GM12892 (cell line): ENCODE data around the gene CELF3.

Experiments
- POLR2A ChIP-seq: IDR thresholded peaks from 2 replicates; pipeline ENCODE4 v1.6.1; 2011; ENCODE audit warnings: low read depth, low read length, control low read depth
- POLR2AphosphoS5 ChIP-seq: IDR thresholded peaks from 2 replicates; pipeline ENCODE4 v1.6.1; 2011; ENCODE audit warnings: low read depth, low read length, control low read depth
- TAF1 ChIP-seq: IDR thresholded peaks from 2 replicates; pipeline ENCODE4 v1.6.1; 2011; ENCODE audit warnings: low read depth, mild to moderate bottlenecking, control low read depth, low read length, borderline replicate concordance

DNA sequence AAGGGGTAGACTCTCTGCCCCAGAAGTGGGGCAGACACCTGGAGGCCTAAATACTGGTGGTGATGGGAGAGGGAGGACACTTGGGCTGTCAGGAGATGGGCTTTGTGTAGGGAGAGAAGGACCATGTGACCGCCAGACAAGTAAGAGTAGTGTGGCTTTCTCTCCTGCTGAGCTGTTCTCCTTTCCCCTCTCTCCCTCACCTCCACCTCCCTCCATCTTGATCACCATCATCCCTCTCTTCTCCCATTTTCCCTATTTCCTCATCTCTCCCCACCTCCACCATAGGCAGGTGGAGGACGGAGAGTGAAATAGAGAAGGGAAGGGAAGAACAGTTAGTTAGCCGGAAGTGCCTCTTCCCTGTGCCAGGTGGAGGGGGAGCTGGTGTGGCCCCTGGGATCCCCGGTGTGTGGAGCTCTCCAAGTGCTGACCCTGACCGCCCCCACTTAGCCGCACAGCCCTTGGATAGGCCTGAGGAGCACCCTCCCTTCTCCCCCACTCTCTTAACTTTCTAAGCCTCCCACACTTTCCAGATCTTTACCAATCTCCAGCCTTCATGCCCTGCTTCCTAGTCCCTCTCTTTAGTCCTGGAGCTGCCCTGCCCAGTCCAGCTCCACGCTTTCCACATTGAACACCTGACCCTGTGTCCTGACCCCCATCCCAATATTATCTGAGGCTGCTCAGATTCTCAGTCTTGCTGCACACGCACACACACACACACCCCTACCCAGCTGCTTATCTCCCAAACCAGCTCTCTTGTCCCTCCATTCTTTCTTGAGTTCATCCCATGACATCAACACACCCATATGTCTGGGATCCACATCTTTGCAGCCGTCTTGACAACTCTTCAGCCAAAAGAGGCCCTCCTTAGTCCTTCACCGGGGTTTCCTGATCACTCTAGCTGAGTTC, 1.5 kb downstream of the CELF3 start:
- TF ChIP-seq POLR2AphosphoS5 (no peak), POLR2A (no peak), TAF1 (no peak)
